BE2C (cell line): Measurements from ENCODE around the gene RASL12.
"Not testable (repeated sequence)": the region's sequence is repeated elsewhere in the genome, so short reads cannot be mapped to it uniquely, and the experiment has no call there.

Experiments used
- DNase-seq: peaks from one replicate; pipeline ENCODE4 v3.0.0-alpha.2; 2020
- H3K27me3 ChIP-seq: fragments of 250-450 bp; sonication (Bioruptor Pico); 2 replicates; pipeline ENCODE4 v1.5.1; 2020; ENCODE audit warnings: mild to moderate bottlenecking
- H3K36me3 ChIP-seq: fragments of 250-450 bp; sonication (Bioruptor Pico); 2 replicates; pipeline ENCODE4 v1.5.1; 2020; ENCODE audit warnings: mild to moderate bottlenecking
- H3K4me1 ChIP-seq: fragments of 250-450 bp; sonication (Bioruptor Pico); 2 replicates; pipeline ENCODE4 v1.5.1; 2020
- H3K4me3 ChIP-seq: 2 replicates; pipeline ENCODE4 v1.5.1; 2011; ENCODE audit warnings: low read depth, low read length
- H3K9me3 ChIP-seq: fragments of 250-450 bp; sonication (Bioruptor Pico); 2 replicates; pipeline ENCODE4 v1.5.1; 2020
- TF ChIP-seq, protein P1 (sequence below): IDR thresholded peaks from 2 replicates; pipeline ENCODE4 v1.5.1; 2012; ENCODE audit warnings: mild to moderate bottlenecking, low read depth, low read length

Gene RASL12

DNA sequence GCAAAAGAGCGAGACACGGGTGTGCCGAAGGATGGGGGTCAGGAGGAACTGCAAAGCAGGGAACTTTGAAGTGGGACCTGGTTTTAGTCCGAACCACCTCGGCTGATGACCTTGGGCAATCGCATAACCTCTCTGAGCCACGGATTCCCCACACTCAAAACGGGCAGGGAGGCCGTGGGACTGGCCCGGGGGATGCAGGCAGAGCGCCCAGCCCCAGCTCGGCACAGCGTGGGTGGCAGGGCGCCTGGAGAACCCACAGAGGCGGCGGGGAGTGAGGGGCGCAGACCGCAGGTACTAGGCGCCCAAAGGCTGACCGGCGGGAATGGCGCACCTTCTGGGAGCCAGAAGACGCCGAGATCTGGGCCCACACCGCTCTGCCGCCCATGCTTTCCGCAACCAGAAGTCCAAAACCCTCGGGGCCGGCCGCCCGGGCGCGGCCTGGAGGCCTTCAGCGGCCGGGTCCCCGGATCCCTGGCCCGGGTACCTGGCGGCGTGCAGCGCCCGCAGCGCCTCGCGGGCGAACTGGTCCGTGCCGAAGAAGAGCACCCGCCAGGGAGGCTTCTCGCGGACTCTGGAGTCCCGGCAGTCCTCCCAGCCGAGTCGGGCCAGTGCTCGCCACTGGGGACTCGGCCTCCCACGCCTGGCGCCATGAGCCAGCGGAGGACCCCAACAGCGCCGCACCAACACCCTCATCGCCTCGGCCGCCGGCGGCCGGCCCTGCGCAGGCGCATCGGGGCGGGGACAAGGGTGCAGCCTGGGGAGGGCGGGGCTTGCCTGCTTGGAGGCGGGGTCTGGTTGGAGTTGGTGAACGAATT, 38.7 kb downstream of the RASL12 start, which contains the start of gene MTFMT:
TSS of gene MTFMT (minus strand) at position 719 of the 815 bp plus-strand sequence. CDS start at position 693, 26 bp downstream.
- peak within 1 kb of the TSS; percentile 75 for H3K4me3 ChIP-seq
- peaks cover 9% of the 10 kb centered on the region; the same call in 1 of the 2 replicates for H3K36me3 ChIP-seq
- peaks cover 4% of the 10 kb centered on the region; the same call in 1 of the 2 replicates for H3K4me1 ChIP-seq
- no peaks in the 10 kb centered on the region for H3K27me3 ChIP-seq
- peak; percentile 97 for DNase-seq
- H3K9me3 ChIP-seq = no peaks in the 10 kb centered on the region
- TF ChIP-seq, protein P1, sequence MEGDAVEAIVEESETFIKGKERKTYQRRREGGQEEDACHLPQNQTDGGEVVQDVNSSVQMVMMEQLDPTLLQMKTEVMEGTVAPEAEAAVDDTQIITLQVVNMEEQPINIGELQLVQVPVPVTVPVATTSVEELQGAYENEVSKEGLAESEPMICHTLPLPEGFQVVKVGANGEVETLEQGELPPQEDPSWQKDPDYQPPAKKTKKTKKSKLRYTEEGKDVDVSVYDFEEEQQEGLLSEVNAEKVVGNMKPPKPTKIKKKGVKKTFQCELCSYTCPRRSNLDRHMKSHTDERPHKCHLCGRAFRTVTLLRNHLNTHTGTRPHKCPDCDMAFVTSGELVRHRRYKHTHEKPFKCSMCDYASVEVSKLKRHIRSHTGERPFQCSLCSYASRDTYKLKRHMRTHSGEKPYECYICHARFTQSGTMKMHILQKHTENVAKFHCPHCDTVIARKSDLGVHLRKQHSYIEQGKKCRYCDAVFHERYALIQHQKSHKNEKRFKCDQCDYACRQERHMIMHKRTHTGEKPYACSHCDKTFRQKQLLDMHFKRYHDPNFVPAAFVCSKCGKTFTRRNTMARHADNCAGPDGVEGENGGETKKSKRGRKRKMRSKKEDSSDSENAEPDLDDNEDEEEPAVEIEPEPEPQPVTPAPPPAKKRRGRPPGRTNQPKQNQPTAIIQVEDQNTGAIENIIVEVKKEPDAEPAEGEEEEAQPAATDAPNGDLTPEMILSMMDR = 0 out of 2 replicates have a peak, but pooled peaks have one; percentile 9

DNA sequence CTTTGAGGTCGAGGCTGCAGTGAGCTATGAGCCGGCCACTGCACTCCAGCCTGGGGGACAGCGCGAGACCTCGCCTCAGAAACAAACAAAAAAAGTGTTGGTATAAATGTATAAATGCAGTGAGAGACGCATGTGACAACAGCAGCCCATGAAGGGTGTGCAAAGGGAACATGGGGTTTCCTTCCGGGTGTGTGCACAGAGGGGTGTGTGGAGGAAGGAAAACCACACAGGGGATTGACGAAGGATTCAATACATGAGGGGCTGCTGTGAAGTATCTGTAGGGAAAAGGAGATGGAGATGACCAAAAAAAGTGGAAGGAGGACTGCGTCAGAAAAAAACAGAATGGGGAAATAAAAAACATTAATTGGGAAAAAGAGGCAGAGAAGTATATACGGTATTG, 39.5 kb downstream of the RASL12 start:
- Histone ChIP-seq H3K9me3 (no peaks in the 10 kb centered on the region), H3K4me1 (peaks cover 2% of the 10 kb centered on the region; the same call in 1 of the 2 replicates), H3K4me3 (peak overlapping the region; percentile 75), H3K36me3 (peaks cover 12% of the 10 kb centered on the region; the same call in 1 of the 2 replicates), H3K27me3 (no peaks in the 10 kb centered on the region)
- DNase-seq = no peak
- TF ChIP-seq, protein P1 = no peak

GRCh38 chr15:65027593-65027992, 40.2 kb downstream of the RASL12 start:
- TF ChIP-seq, protein P1 = no peak
- H3K4me1 ChIP-seq = no peaks in the 10 kb centered on the region
- H3K27me3 ChIP-seq = no peaks in the 10 kb centered on the region
- peaks cover 12% of the 10 kb centered on the region; the same call in 1 of the 2 replicates for H3K36me3 ChIP-seq
- DNase-seq = no peak
- H3K9me3 ChIP-seq = no peaks in the 10 kb centered on the region
- no peak overlapping the region for H3K4me3 ChIP-seq

DNA sequence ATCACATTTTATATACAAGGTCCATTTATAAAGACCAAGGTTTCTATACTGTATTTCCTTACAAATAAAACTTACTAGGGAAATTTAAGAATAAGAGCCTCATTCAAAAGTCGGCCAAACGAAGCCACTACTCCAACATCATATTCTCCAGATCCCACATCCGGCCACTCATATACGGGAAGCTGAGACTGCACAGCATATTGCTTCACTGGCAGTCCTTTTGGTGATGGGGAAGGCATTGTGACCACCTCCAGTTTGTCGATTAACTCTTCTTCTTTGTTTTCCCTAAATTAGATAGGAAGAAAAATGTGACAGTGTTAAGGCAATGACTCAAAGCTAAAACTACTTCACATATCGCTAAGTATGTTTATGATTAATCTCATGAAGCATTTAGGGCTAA, 41.0 kb downstream of the RASL12 start:
- Histone ChIP-seq H3K9me3 (no peaks in the 10 kb centered on the region), H3K27me3 (no peaks in the 10 kb centered on the region), H3K4me3 (no peak overlapping the region), H3K4me1 (no peaks in the 10 kb centered on the region), H3K36me3 (peaks cover 12% of the 10 kb centered on the region; the same call in 1 of the 2 replicates)
- no peak for DNase-seq
- TF ChIP-seq, protein P1 = no peak

GRCh38 chr15:65021488-65021887, 46.3 kb downstream of the RASL12 start:
- Histone ChIP-seq H3K9me3 (no peaks in the 10 kb centered on the region), H3K27me3 (no peaks in the 10 kb centered on the region), H3K4me1 (no peaks in the 10 kb centered on the region), H3K4me3 (no peak overlapping the region), H3K36me3 (peaks cover 34% of the 10 kb centered on the region)
- TF ChIP-seq, protein P1 = no peak
- no peak for DNase-seq

DNA sequence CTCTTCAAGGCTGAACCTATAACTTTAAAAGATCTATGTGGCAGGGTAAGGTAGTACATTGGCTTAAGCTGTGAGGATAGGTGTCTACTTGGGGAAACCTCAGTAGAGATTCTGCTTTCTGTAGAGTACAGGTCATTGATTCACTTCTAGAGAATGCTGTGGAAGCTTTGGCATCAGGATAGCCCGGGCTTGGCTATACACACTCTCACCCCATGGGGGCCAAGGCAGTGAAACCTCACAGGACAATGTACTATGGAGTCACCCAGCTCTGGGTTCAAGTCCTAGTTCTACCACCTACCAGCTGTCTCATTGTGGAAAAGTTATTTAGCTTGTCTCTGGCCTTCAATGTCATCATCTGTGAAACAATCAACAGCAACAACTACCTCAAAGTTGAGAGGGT, 47.4 kb downstream of the RASL12 start:
- TF ChIP-seq, protein P1 = no peak; the same call in 1 of the 2 replicates
- Histone ChIP-seq H3K36me3 (peaks cover 35% of the 10 kb centered on the region), H3K4me1 (no peaks in the 10 kb centered on the region), H3K27me3 (no peaks in the 10 kb centered on the region), H3K9me3 (no peaks in the 10 kb centered on the region), H3K4me3 (no peak overlapping the region)
- no peak for DNase-seq

GRCh38 chr15:65011198-65011597, 56.6 kb downstream of the RASL12 start:
- not testable (repeated sequence) for H3K9me3 ChIP-seq, DNase-seq, H3K4me1 ChIP-seq, H3K4me3 ChIP-seq, H3K27me3 ChIP-seq
- H3K36me3 ChIP-seq = peaks cover 24% of the 10 kb centered on the region
